Naive thymus-derived CD4-positive, alpha-beta T cell (primary cell): Measurements from ENCODE around the gene IRF8. TPM values are rescaled to one million over a fixed set of nuclear protein-coding genes. Genes with fewer than 3 reads are reported as not detected.
A peak's percentile ranks its signal among the peaks of the same experiment; 100 is the strongest.

Experiments used
- ATAC-seq: fragments of 150-1000 bp; cut with Tn5 transposase; 2 replicates; pipeline ENCODE4 v1.10.0; 2021; ENCODE audit warnings: mild to moderate bottlenecking, moderate library complexity
- CTCF ChIA-PET: fragments of 350-600 bp; sonication (Branson Sonifier 250); formaldehyde crosslinking; loops from one replicate; lab custom pipeline; 2021; ENCODE audit warnings: antibody characterized with exemption; lab: Charles Lee
- POLR2A ChIA-PET: fragments of 350-600 bp; sonication (Branson Sonifier 250); formaldehyde crosslinking; loops from one replicate; lab custom pipeline; 2021; ENCODE audit warnings: antibody characterized with exemption, inconsistent platforms; lab: Charles Lee
- DNase-seq, 9 donors: peaks; one replicate each; pipeline versions ENCODE4 v3.0.0 to v3.0.0-alpha.2; 2020 to 2022; ENCODE audit warnings: mixed read lengths in 1 of 9
- H3K27ac ChIP-seq: one replicate; pipeline ENCODE4 v1.7.0; 2013; ENCODE audit warnings: mild to moderate bottlenecking, low read depth, low read length, moderate library complexity
- H3K27me3 ChIP-seq, 2 donors: one replicate each; pipeline ENCODE4 v1.7.0; 2013; ENCODE audit warnings: low read length in 2 of 2, mild to moderate bottlenecking in 2 of 2, moderate library complexity in 2 of 2; ENCODE audit not compliant: control insufficient read depth in 2 of 2, insufficient read depth in 2 of 2
- H3K36me3 ChIP-seq, 3 experiments: 1 replicate in 2 of 3; 2 replicates in 1 of 3; pipeline ENCODE4 v1.7.0; 2013; ENCODE audit warnings: low read length in 3 of 3, mild to moderate bottlenecking in 3 of 3, moderate library complexity in 1 of 3; ENCODE audit not compliant: insufficient read depth in 3 of 3, control insufficient read depth in 2 of 3
- H3K4me1 ChIP-seq, 2 donors: one replicate each; pipeline ENCODE4 v1.7.0; 2013; ENCODE audit warnings: low read length in 2 of 2, mild to moderate bottlenecking in 2 of 2, moderate library complexity in 1 of 2; ENCODE audit not compliant: control insufficient read depth in 2 of 2, insufficient read depth in 2 of 2
- H3K4me3 ChIP-seq: 2 replicates; pipeline ENCODE4 v1.7.0; 2013; ENCODE audit warnings: mild to moderate bottlenecking, low read length
- H3K9me3 ChIP-seq, 3 experiments: 1 replicate in 2 of 3; 2 replicates in 1 of 3; pipeline ENCODE4 v1.7.0; 2013; ENCODE audit warnings: low read length in 3 of 3; ENCODE audit not compliant: control insufficient read depth in 2 of 3
- H3K27ac Mint-ChIP-seq, 9 donors: one replicate each; pipeline ENCODE4 v1.8.0; 2020 to 2022; ENCODE audit warnings: mixed read lengths in 9 of 9, mild to moderate bottlenecking in 8 of 9, moderate library complexity in 5 of 9, inconsistent platforms in 2 of 9
- H3K27me3 Mint-ChIP-seq, 5 donors: one replicate each; pipeline ENCODE4 v1.8.0; 2021 to 2022; ENCODE audit warnings: mixed read lengths in 5 of 5, mild to moderate bottlenecking in 1 of 5
- H3K36me3 Mint-ChIP-seq, 5 donors: one replicate each; pipeline ENCODE4 v1.8.0; 2020 to 2022; ENCODE audit warnings: mixed read lengths in 5 of 5, mild to moderate bottlenecking in 3 of 5, inconsistent platforms in 1 of 5
- H3K4me1 Mint-ChIP-seq, 7 donors: one replicate each; pipeline ENCODE4 v1.8.0; 2020 to 2022; ENCODE audit warnings: mixed read lengths in 7 of 7, mild to moderate bottlenecking in 3 of 7, inconsistent platforms in 1 of 7
- H3K4me3 Mint-ChIP-seq, 10 donors: one replicate each; pipeline ENCODE4 v1.8.0; 2020 to 2022; ENCODE audit warnings: mild to moderate bottlenecking in 10 of 10, mixed read lengths in 10 of 10, moderate library complexity in 6 of 10, inconsistent platforms in 2 of 10
- H3K9me3 Mint-ChIP-seq, 11 donors: one replicate each; pipeline ENCODE4 v1.8.0; 2020 to 2022; ENCODE audit warnings: mixed read lengths in 11 of 11, mild to moderate bottlenecking in 4 of 11, inconsistent platforms in 1 of 11, moderate library complexity in 1 of 11
- intact Hi-C, 2 donors: fragments of 100-400 bp; cut with micrococcal nuclease; formaldehyde crosslinking; loops; one replicate each; pipeline ENCODE4 v1.15.1; 2023
- polyA plus RNA-seq, 2 donors: library from polyadenylated mRNA; unstranded; fragments of 300-500 nt; fragmentation: Illumina TruSeq; gene quantifications; one replicate each; pipeline ENCODE4 v1.2.3, GENCODE V29; 2021
- total RNA-seq, 6 experiments: library from RNA in 5 of 6; stranded (reverse) in 5 of 6; gene quantifications; 1 replicate in 5 of 6; 2 replicates in 1 of 6; pipeline ENCODE4 v1.2.3 and lab custom pipeline; 2021 to 2026

IRF8 gene
- total and polyA plus RNA-seq, 7 experiments from 2014 or later = 3.5 to 105 (median 6.4) TPM

DNA sequence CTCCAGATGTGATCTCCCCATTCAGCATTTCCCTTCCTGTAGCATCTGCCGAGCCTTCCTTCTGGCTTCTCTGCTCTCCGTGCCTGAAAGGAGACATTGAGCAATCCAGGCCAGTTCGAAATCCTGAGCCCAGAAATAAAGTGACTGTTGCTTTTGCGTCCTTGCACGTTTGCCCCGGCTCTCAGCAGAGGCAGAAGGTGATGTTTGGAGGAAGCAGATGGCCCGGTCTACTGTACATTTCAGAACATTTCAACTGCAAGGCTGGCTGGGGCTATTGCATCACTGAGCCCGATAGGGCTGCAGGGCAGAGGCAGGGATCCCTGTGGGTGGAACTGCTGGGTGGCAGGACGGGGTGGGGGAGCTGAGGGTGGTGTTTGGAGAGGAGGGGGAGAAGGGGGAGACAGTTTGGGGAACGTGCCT lies 29.4 kb downstream of the IRF8 start:
- H3K27me3 Mint-ChIP-seq = peaks cover 0 to 3% (median 0%) of the 10 kb centered on the region in 5 donors
- intact Hi-C loops = no loop called here
- no peak overlapping the region for H3K4me3 Mint-ChIP-seq

DNA sequence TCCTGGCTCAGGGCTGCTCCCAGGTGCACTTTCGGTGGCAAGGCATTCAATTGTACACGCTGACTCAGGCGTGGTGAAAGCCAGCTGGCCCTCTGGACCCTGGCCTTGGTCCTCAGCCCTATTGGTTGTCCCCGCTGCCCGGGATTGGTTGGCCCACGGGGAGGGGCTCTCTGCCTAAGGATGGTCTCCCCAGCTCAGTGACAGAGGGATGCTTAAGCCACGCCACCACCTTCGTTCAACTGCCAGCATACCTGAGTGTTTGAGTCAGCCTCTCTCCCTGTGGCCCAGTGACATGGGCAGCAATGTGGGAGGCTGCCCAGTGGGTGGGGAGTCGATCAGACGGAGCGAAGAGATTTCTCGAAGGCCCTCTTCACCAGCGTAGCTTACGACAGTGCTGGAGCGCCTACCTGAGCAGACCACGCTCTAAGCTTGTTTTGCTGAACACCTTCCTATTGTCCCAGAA lies 30.3 kb downstream of the IRF8 start:
- H3K36me3 Mint-ChIP-seq = no peaks in the 10 kb centered on the region
- H3K4me1 ChIP-seq = no peaks in the 10 kb centered on the region
- no peaks in the 10 kb centered on the region for H3K9me3 ChIP-seq
- POLR2A ChIA-PET = interaction anchor here (0.5 kb wide), 1 partner anchor 346 kb away, joined by 3 read pairs; no protein-coding TSS in a partner anchor
- H3K27me3 Mint-ChIP-seq = peaks cover 0 to 3% (median 0%) of the 10 kb centered on the region in 5 donors
- H3K27ac ChIP-seq = no peak overlapping the region
- no peaks in the 10 kb centered on the region for H3K36me3 ChIP-seq
- CTCF ChIA-PET = interaction anchor here (0.5 kb wide), 1 partner anchor 623 kb away, joined by 4 read pairs; no protein-coding TSS in a partner anchor
- H3K27ac Mint-ChIP-seq = no peak overlapping the region
- H3K4me3 ChIP-seq = no peak overlapping the region
- DNase-seq (no peak), ATAC-seq (no peak)
- peaks cover 6 to 19% (median 11%) of the 10 kb centered on the region in 7 donors for H3K4me1 Mint-ChIP-seq
- no peaks in the 10 kb centered on the region for H3K27me3 ChIP-seq
- intact Hi-C loops = no loop called here
- no peak overlapping the region for H3K4me3 Mint-ChIP-seq
- peaks cover 0 to 3% (median 0%) of the 10 kb centered on the region in 11 donors for H3K9me3 Mint-ChIP-seq

More for the DNA sequence above, 29.4 kb downstream of the IRF8 start:
- ChIA-PET POLR2A (no interaction called here), CTCF (no interaction called here)
- peaks cover 0 to 3% (median 0%) of the 10 kb centered on the region in 5 donors for H3K36me3 Mint-ChIP-seq
- Histone ChIP-seq H3K36me3 (no peaks in the 10 kb centered on the region), H3K27me3 (no peaks in the 10 kb centered on the region), H3K27ac (no peak overlapping the region), H3K4me3 (no peak overlapping the region), H3K9me3 (no peaks in the 10 kb centered on the region), H3K4me1 (no peaks in the 10 kb centered on the region)
- peaks cover 0 to 3% (median 0%) of the 10 kb centered on the region in 11 donors for H3K9me3 Mint-ChIP-seq
- DNase-seq = no peak
- ATAC-seq = peak; percentile 65
- peak overlapping the region in 3 of 9 donors; percentile 10 to 87 (median 13) for H3K27ac Mint-ChIP-seq
- peaks cover 0 to 14% (median 4%) of the 10 kb centered on the region in 7 donors for H3K4me1 Mint-ChIP-seq

DNA sequence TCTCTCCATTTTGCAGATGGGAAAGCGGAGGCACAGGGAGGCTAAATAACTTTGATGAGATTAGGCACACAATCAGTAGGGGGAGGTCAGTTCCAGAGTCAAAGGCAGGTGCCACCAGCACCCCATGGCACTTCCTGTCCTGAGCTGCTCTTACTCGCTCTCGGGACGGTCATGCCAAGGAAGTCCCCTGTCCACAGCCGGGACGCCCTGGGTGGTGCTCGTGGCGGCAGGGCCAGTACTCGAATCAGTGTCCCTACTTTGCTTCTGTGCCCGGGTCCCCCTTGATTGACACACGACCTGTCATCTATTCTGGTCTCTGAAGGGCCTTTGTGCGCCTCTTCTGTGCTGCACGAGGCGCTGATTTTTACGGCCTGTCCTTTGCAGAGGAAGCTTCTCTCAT lies 31.3 kb downstream of the IRF8 start:
- ChIA-PET CTCF (no interaction called here), POLR2A (no interaction called here)
- H3K27ac ChIP-seq = no peak overlapping the region
- H3K27ac Mint-ChIP-seq = no peak overlapping the region
- ATAC-seq = no peak
- H3K27me3 ChIP-seq = no peaks in the 10 kb centered on the region
- peaks cover 0 to 3% (median 0%) of the 10 kb centered on the region in 5 donors for H3K27me3 Mint-ChIP-seq
- H3K9me3 Mint-ChIP-seq = peaks cover 0 to 3% (median 0%) of the 10 kb centered on the region in 11 donors
- H3K4me1 Mint-ChIP-seq = peaks cover 11 to 27% (median 22%) of the 10 kb centered on the region in 7 donors
- no peaks in the 10 kb centered on the region for H3K36me3 Mint-ChIP-seq
- H3K36me3 ChIP-seq = no peaks in the 10 kb centered on the region
- H3K4me3 Mint-ChIP-seq = no peak overlapping the region
- H3K9me3 ChIP-seq = no peaks in the 10 kb centered on the region
- no peak overlapping the region for H3K4me3 ChIP-seq
- peaks cover 2 to 3% of the 10 kb centered on the region in 2 donors for H3K4me1 ChIP-seq
- DNase-seq = no peak
- intact Hi-C loops = loop anchor here in 1 of 2 donors (10.0 kb wide), 1 partner anchor 376 kb away; no protein-coding TSS in a partner anchor

DNA sequence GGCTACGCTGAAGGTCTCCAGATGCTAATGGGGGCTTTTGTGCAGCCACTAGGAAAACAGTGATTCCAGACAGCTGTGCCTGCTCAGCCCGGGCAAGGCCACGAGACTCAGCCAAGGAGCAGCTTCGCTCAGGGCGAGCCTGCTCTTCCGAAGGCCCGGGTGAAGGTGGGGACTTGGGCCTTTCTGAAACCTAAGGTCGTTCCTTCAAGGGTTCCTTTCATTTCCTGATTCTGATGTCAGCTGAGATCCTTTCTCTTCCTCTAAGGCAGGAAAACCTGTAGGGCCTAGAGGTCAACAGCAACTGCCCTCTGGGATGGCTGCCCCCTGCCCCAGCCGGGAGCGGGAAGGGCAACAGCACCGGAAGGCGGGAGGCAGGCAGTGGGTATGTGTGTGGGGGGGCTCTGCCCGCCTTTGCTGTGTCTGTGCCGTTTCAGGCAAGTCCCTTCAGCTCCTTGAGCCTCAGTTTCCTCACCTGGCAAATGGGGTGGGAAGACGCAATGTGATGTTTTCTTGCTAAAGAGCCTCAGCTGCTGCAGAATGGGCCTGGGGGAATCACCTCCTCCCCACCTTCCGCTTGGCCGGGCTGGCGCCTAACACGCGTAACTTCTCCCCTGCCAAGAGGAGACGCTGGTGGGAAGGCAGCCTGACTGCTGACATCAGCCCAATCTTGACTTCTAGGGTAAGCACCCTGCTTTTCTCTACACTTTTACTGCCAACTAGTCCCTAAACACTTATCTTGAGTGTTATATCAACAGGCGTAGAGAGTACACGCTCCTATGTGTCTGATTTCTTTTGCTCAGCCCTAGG lies 32.8 kb downstream of the IRF8 start:
- POLR2A ChIA-PET = no interaction called here

DNA sequence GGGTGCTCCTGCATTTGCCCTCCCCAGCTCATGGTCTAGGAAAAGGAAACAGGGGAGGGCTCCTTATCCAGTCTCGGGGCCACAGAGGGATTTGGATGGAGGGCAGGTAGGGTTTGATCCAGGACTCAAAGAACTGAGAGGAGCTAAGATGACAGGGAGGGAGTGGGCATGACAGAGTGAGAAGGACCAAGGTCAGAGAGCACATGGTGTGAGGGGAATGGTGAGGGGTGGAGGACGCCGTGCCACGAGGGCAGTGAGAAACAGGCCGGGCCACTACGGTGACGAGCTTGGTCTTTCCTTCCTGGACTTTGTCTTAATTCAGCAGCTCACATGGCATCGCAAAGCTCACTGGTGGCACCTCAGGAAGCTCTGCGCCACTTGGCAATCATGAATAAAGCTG lies 35.2 kb downstream of the IRF8 start:
- H3K4me3 ChIP-seq = no peak overlapping the region
- H3K9me3 Mint-ChIP-seq = peaks cover 0 to 2% (median 0%) of the 10 kb centered on the region in 11 donors
- H3K36me3 Mint-ChIP-seq = no peaks in the 10 kb centered on the region
- H3K36me3 ChIP-seq = no peaks in the 10 kb centered on the region
- H3K4me3 Mint-ChIP-seq = peak overlapping the region in 4 of 10 donors; percentile 6 to 88 (median 24)
- CTCF ChIA-PET = interaction anchor here (0.6 to 1.2 kb wide), 2 partner anchors 11 to 34 kb away, joined by 4 to 6 read pairs; no protein-coding TSS in a partner anchor
- no peaks in the 10 kb centered on the region for H3K27me3 ChIP-seq
- H3K9me3 ChIP-seq = no peaks in the 10 kb centered on the region
- no peak overlapping the region for H3K27ac ChIP-seq
- peaks cover 34 to 54% (median 39%) of the 10 kb centered on the region in 7 donors for H3K4me1 Mint-ChIP-seq
- H3K4me1 ChIP-seq = peaks cover 25 to 29% of the 10 kb centered on the region in 2 donors
- peaks cover 0 to 3% (median 0%) of the 10 kb centered on the region in 5 donors for H3K27me3 Mint-ChIP-seq
- POLR2A ChIA-PET = interaction anchor here (1.2 kb wide), 1 partner anchor 32 kb away, joined by 3 read pairs; no protein-coding TSS in a partner anchor
- intact Hi-C loops = loop anchor here in 1 of 2 donors (10.0 kb wide), 1 partner anchor 379 kb away; no protein-coding TSS in a partner anchor
- DNase-seq (no peak), ATAC-seq (no peak)
- H3K27ac Mint-ChIP-seq = peak overlapping the region in 8 of 9 donors; percentile 1 to 95 (median 76)

More for the DNA sequence above, 32.8 kb downstream of the IRF8 start:
- Histone ChIP-seq H3K4me1 (peaks cover 13 to 15% of the 10 kb centered on the region in 2 donors), H3K4me3 (no peak overlapping the region), H3K9me3 (no peaks in the 10 kb centered on the region), H3K27ac (no peak overlapping the region), H3K27me3 (no peaks in the 10 kb centered on the region), H3K36me3 (no peaks in the 10 kb centered on the region)
- H3K9me3 Mint-ChIP-seq = peaks cover 0 to 2% (median 0%) of the 10 kb centered on the region in 11 donors
- ATAC-seq = no peak
- H3K4me1 Mint-ChIP-seq = peaks cover 26 to 42% (median 37%) of the 10 kb centered on the region in 7 donors
- peaks cover 0 to 3% (median 0%) of the 10 kb centered on the region in 5 donors for H3K27me3 Mint-ChIP-seq
- intact Hi-C loops = loop anchor here in 1 of 2 donors (10.0 kb wide), 1 partner anchor 377 kb away; no protein-coding TSS in a partner anchor
- H3K36me3 Mint-ChIP-seq = no peaks in the 10 kb centered on the region
- no peak overlapping the region for H3K27ac Mint-ChIP-seq
- no peak overlapping the region for H3K4me3 Mint-ChIP-seq
- CTCF ChIA-PET = no interaction called here
- DNase-seq = no peak

DNA sequence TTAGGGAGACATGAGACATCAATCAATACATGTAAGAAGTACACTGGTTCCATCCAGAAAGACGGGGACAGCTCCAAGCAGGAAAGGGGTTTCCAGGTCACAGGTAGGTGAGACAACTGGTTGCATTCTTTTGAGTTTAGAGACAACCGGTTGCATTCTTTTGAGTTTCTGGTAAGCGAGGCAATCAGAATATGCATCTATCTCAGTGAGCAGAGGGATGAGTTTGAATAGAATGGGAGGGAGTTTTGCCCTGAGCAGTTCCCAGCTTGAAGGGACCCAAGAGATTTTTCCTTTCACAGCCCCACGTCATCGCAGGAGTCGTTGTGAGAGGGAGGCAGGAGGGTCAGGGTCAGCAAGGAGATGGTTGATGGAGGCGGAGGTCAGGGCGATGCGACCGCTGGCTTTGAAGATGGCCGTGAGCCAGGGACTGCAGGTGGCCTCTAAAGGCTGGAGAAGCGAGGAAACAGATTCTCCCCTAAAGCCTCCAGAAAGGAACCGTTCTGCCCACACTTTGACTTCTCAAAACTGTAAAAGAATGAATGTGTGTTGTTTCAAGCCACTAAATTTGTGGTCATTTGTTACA lies 36.5 kb downstream of the IRF8 start:
- intact Hi-C loops = loop anchor here (5.0 to 10.0 kb wide), 2 partner anchors 52 to 381 kb away; no protein-coding TSS in a partner anchor
- ChIA-PET POLR2A (interaction anchor here (0.5 to 1.2 kb wide), 5 partner anchors 32 to 625 kb away, joined by 3 to 7 read pairs (median 3); partner anchors contain the start of gene IRF8), CTCF (interaction anchor here (0.6 to 1.7 kb wide), 5 partner anchors 35 to 116 kb away, joined by 4 to 9 read pairs (median 4); no protein-coding TSS in a partner anchor)
- H3K27me3 Mint-ChIP-seq = peaks cover 0 to 3% (median 0%) of the 10 kb centered on the region in 5 donors
- Histone ChIP-seq H3K4me3 (peak overlapping the region; percentile 52), H3K27ac (peak overlapping the region; percentile 68), H3K27me3 (no peaks in the 10 kb centered on the region), H3K9me3 (no peaks in the 10 kb centered on the region), H3K4me1 (peaks cover 25 to 29% of the 10 kb centered on the region in 2 donors), H3K36me3 (no peaks in the 10 kb centered on the region)
- peak overlapping the region; percentile 91 to 98 (median 95) for H3K27ac Mint-ChIP-seq
- peak overlapping the region; percentile 72 to 88 (median 82) for H3K4me3 Mint-ChIP-seq
- peaks cover 34 to 54% (median 40%) of the 10 kb centered on the region in 7 donors for H3K4me1 Mint-ChIP-seq
- DNase-seq (no peak), ATAC-seq (no peak)
- H3K9me3 Mint-ChIP-seq = peaks cover 0 to 2% (median 0%) of the 10 kb centered on the region in 11 donors
- H3K36me3 Mint-ChIP-seq = no peaks in the 10 kb centered on the region
